HepG2 (cell line): ENCODE data around the gene MAPK1. TPM values are rescaled to one million over a fixed set of nuclear protein-coding genes. Genes with fewer than 3 reads are reported as not detected.
A peak's percentile ranks its signal among the peaks of the same experiment; 100 is the strongest.

Experiments
- ATAC-seq: fragments of 200-7000 bp; cut with Tn5 transposase; 3 replicates; pipeline ENCODE4 v1.9.1; 2020; ENCODE audit warnings: mild to moderate bottlenecking, moderate library complexity
- BruUV-seq: library from RNA; stranded (reverse); fragments of 400-500 nt; replicated peaks from 2 replicates; lab custom pipeline; 2021; lab: Mats Ljungman, UMichigan
- CTCF ChIA-PET: fragments of 300-600 bp; formaldehyde crosslinking; extraction: SDS; loops from one replicate; lab custom pipeline; 2021; ENCODE audit warnings: low total read pairs, inconsistent platforms, low intra/inter-chr PET ratio; lab: Yijun Ruan, JAX
- POLR2A ChIA-PET: fragments of 350-600 bp; sonication (Branson Sonifier 250); formaldehyde crosslinking; loops from one replicate; lab custom pipeline; 2020; ENCODE audit warnings: antibody characterized with exemption, inconsistent platforms; lab: Yijun Ruan, JAX
- DNase-seq: peaks from one replicate; pipeline ENCODE4 v3.0.0-alpha.2; 2015; ENCODE audit warnings: low spot score
- FAIRE-seq: peaks from 3 replicates; lab custom pipeline; 2011; peaks lifted over from hg19 to GRCh38; lab: Jason Lieb, UNC
- H2AFZ ChIP-seq: one replicate; pipeline ENCODE4 v1.6.1; 2011; ENCODE audit warnings: low read length, inconsistent platforms
- H3K27ac ChIP-seq: fragments of 300-600 bp; 3 replicates; pipeline ENCODE4 v1.8.0; 2011; ENCODE audit warnings: mixed run types, mild to moderate bottlenecking, mixed read lengths, low read length, inconsistent platforms; ENCODE audit not compliant: insufficient read depth; ENCODE audit errors: extremely low read length
- H3K27me3 ChIP-seq, 2 experiments: fragments of 200-600 bp in 1 of 2; 2 replicates in 1 of 2; 3 replicates in 1 of 2; pipeline versions ENCODE4 v1.6.0 to v1.8.0; 2011; ENCODE audit warnings: low read length in 2 of 2, mild to moderate bottlenecking in 2 of 2, moderate library complexity in 2 of 2, inconsistent platforms in 1 of 2; ENCODE audit not compliant: insufficient read depth in 2 of 2, control insufficient read depth in 1 of 2
- H3K36me3 ChIP-seq, 2 experiments: fragments of 200-600 bp in 1 of 2; replicated peaks in 1 of 2; 2 replicates in 1 of 2; 3 replicates in 1 of 2; pipeline versions ENCODE4 v1.5.1 to v1.8.0; 2011; ENCODE audit warnings: low read length in 2 of 2, inconsistent platforms in 1 of 2; ENCODE audit not compliant: insufficient read depth in 2 of 2, control insufficient read depth in 1 of 2
- H3K4me1 ChIP-seq: 2 replicates; pipeline ENCODE4 v1.5.1; 2012; ENCODE audit warnings: low read length, inconsistent platforms; ENCODE audit not compliant: insufficient read depth
- H3K4me2 ChIP-seq: 2 replicates; pipeline ENCODE4 v1.6.0; 2011; ENCODE audit warnings: low read depth, low read length, inconsistent platforms
- H3K4me3 ChIP-seq, 3 experiments: fragments of 200-600 bp in 1 of 3; sonication (generic), shearing (Covaris generic) in 1 of 3; replicated peaks in 1 of 3; 2 replicates each; pipeline ENCODE4 v1.5.1; 2011 to 2016; ENCODE audit warnings: low read length in 3 of 3, inconsistent platforms in 2 of 3, low read depth in 2 of 3, mild to moderate bottlenecking in 2 of 3, control low read depth in 1 of 3, mixed read lengths in 1 of 3; ENCODE audit not compliant: insufficient read depth in 1 of 3
- H3K79me2 ChIP-seq: one replicate; pipeline ENCODE4 v1.6.1; 2011; ENCODE audit warnings: low read length, inconsistent platforms; ENCODE audit not compliant: insufficient read depth
- H3K9ac ChIP-seq: 2 replicates; pipeline ENCODE4 v1.6.0; 2011; ENCODE audit warnings: mild to moderate bottlenecking, low read depth, low read length, inconsistent platforms; ENCODE audit not compliant: insufficient read depth
- H3K9me3 ChIP-seq: 2 replicates; pipeline ENCODE4 v1.5.1; 2012; ENCODE audit warnings: mild to moderate bottlenecking, low read length
- H4K20me1 ChIP-seq: 2 replicates; pipeline ENCODE4 v1.6.0; 2011; ENCODE audit warnings: inconsistent platforms, mild to moderate bottlenecking, low read length, moderate library complexity; ENCODE audit not compliant: insufficient read depth
- EED ChIP-seq: sonication (generic); formaldehyde crosslinking; IDR thresholded peaks from 2 replicates; pipeline ENCODE4 v1.5.0; 2020; ENCODE audit warnings: mild to moderate bottlenecking, missing genetic modification reagents
- FOXO4 ChIP-seq: sonication (generic); formaldehyde crosslinking; conservative IDR thresholded peaks from 2 replicates; pipeline ENCODE4 v1.8.1; 2023; ENCODE audit warnings: missing genetic modification reagents
- HDAC1 ChIP-seq: sonication (generic); formaldehyde crosslinking; IDR thresholded peaks from 2 replicates; pipeline ENCODE4 v1.5.1; 2020; ENCODE audit warnings: mild to moderate bottlenecking, missing genetic modification reagents
- NFRKB ChIP-seq: fragments of 450-650 bp; IDR thresholded peaks from 2 replicates; pipeline ENCODE4 v1.6.1; 2017
- REPIN1 ChIP-seq: sonication (generic); formaldehyde crosslinking; IDR thresholded peaks from 2 replicates; pipeline ENCODE4 v1.8.0; 2022; ENCODE audit warnings: missing genetic modification reagents, low read depth, mild to moderate bottlenecking, borderline replicate concordance
- XBP1 ChIP-seq: sonication (generic); formaldehyde crosslinking; IDR thresholded peaks from 2 replicates; pipeline ENCODE4 v1.5.0; 2020; ENCODE audit warnings: missing genetic modification reagents
- ZMYM4 ChIP-seq: sonication (generic); formaldehyde crosslinking; IDR thresholded peaks from 2 replicates; pipeline ENCODE4 v1.8.1; 2023; ENCODE audit warnings: mild to moderate bottlenecking, missing genetic modification reagents
- ZNF263 ChIP-seq: sonication (generic); formaldehyde crosslinking; IDR thresholded peaks from 2 replicates; pipeline ENCODE4 v1.4.0; 2020; ENCODE audit warnings: missing genetic modification reagents
- WGBS: methylation state at CpG from one replicate; pipeline ENCODE4 v1.1.6; 2017; ENCODE audit warnings: low lambda C conversion rate; 5-methylcytosine and 5-hydroxymethylcytosine counted together
- in situ Hi-C: cut with HindIII; loops from 2 replicates; pipeline ENCODE4 v1.10.0; 2017; ENCODE audit warnings: low pct_unique_long_range_greater_than_20kb; ENCODE audit not compliant: extremely low pct_ligation_motif_present
- intact Hi-C: fragments of 100-400 bp; cut with micrococcal nuclease; formaldehyde crosslinking; loops from one replicate; pipeline ENCODE4 v1.10.0; 2022; ENCODE audit not compliant: unreplicated experiment
- polyA plus RNA-seq, 8 experiments: library from polyadenylated mRNA; depleted of rRNA in 3 of 8; stranded (reverse) in 7 of 8; unstranded in 1 of 8; fragments of >200 nt; fragmentation: Illumina TruSeq in 4 of 8; extraction: Trizol in 4 of 8; gene quantifications; 2 replicates each; pipeline versions ENCODE4 v1.2.1 to v1.2.3, GENCODE V29; 2011 to 2016; ENCODE audit warnings: low read depth in 4 of 8, missing spikeins in 1 of 8, mixed read lengths in 1 of 8; ENCODE audit not compliant: insufficient read depth in 1 of 8
- total RNA-seq, 5 experiments: library from RNA; depleted of rRNA; stranded (reverse); fragments of >200 nt; fragmentation: Illumina TruSeq; extraction: Trizol; gene quantifications; 2 replicates each; pipeline ENCODE4 v1.2.3, GENCODE V29; 2016; ENCODE audit warnings: low read depth in 1 of 5
- TF ChIP-seq, protein P1 (sequence below): sonication (generic); formaldehyde crosslinking; IDR thresholded peaks from 2 replicates; pipeline ENCODE4 v1.4.0; 2020; ENCODE audit warnings: mild to moderate bottlenecking, missing genetic modification reagents

Gene MAPK1
- total and polyA plus RNA-seq, 2 of the 13 experiments (the other 11 are each of a cell fraction or from before 2014, with no cell fraction given): 107 to 114 TPM

- no peaks in the 10 kb centered on the region for H3K79me2 ChIP-seq
- no peak overlapping the region for H3K27ac ChIP-seq
- TSS peak; percentile 20 for BruUV-seq
- ATAC-seq (no peak; the same call in 2 of the 3 replicates), DNase-seq (no peak), FAIRE-seq (no peak)
- H3K9ac ChIP-seq: no peak overlapping the region
- no peak overlapping the region for H3K4me3 ChIP-seq
- in situ Hi-C loops (no loop called here), intact Hi-C loops (no loop called here)
- no peak overlapping the region for H2AFZ ChIP-seq
- no peaks in the 10 kb centered on the region for H3K27me3 ChIP-seq
- WGBS: 94% methylated on average over 4 of the region's 4 CpGs
- POLR2A ChIA-PET: no interaction called here
- no peak overlapping the region for H3K4me2 ChIP-seq
- CTCF ChIA-PET: no interaction called here
- H3K9me3 ChIP-seq: no peaks in the 10 kb centered on the region
- peaks cover 11 to 54% of the 10 kb centered on the region in 2 experiments for H3K36me3 ChIP-seq
- H3K4me1 ChIP-seq: no peaks in the 10 kb centered on the region
- no peaks in the 10 kb centered on the region for H4K20me1 ChIP-seq
- TF ChIP-seq HDAC1 (CRISPR knock-in tag): no peak
- TF ChIP-seq EED (CRISPR knock-in tag): no peak
These were observed 88.6 kb downstream of the MAPK1 start for GRCh38 chr22:21778705-21779363.

- Histone ChIP-seq H3K36me3 (peaks cover 33 to 72% of the 10 kb centered on the region in 2 experiments; a peak in 4 of 5 replicates), H3K9me3 (no peaks in the 10 kb centered on the region), H3K9ac (no peak overlapping the region), H4K20me1 (no peaks in the 10 kb centered on the region), H2AFZ (no peak overlapping the region), H3K4me3 (no peak overlapping the region), H3K27ac (no peak overlapping the region), H3K79me2 (no peaks in the 10 kb centered on the region), H3K4me2 (no peak overlapping the region), H3K27me3 (no peaks in the 10 kb centered on the region), H3K4me1 (no peaks in the 10 kb centered on the region)
- intact Hi-C loops (no loop called here), in situ Hi-C loops (no loop called here)
- no peak for FAIRE-seq
- no peak for DNase-seq
- ChIA-PET POLR2A (no interaction called here), CTCF (no interaction called here)
- ATAC-seq: no peak
- 95% methylated on average over 2 of the region's 4 CpGs for WGBS
- BruUV-seq: no TSS peak
- TF ChIP-seq NFRKB: no peak
- TF ChIP-seq, protein P1, sequence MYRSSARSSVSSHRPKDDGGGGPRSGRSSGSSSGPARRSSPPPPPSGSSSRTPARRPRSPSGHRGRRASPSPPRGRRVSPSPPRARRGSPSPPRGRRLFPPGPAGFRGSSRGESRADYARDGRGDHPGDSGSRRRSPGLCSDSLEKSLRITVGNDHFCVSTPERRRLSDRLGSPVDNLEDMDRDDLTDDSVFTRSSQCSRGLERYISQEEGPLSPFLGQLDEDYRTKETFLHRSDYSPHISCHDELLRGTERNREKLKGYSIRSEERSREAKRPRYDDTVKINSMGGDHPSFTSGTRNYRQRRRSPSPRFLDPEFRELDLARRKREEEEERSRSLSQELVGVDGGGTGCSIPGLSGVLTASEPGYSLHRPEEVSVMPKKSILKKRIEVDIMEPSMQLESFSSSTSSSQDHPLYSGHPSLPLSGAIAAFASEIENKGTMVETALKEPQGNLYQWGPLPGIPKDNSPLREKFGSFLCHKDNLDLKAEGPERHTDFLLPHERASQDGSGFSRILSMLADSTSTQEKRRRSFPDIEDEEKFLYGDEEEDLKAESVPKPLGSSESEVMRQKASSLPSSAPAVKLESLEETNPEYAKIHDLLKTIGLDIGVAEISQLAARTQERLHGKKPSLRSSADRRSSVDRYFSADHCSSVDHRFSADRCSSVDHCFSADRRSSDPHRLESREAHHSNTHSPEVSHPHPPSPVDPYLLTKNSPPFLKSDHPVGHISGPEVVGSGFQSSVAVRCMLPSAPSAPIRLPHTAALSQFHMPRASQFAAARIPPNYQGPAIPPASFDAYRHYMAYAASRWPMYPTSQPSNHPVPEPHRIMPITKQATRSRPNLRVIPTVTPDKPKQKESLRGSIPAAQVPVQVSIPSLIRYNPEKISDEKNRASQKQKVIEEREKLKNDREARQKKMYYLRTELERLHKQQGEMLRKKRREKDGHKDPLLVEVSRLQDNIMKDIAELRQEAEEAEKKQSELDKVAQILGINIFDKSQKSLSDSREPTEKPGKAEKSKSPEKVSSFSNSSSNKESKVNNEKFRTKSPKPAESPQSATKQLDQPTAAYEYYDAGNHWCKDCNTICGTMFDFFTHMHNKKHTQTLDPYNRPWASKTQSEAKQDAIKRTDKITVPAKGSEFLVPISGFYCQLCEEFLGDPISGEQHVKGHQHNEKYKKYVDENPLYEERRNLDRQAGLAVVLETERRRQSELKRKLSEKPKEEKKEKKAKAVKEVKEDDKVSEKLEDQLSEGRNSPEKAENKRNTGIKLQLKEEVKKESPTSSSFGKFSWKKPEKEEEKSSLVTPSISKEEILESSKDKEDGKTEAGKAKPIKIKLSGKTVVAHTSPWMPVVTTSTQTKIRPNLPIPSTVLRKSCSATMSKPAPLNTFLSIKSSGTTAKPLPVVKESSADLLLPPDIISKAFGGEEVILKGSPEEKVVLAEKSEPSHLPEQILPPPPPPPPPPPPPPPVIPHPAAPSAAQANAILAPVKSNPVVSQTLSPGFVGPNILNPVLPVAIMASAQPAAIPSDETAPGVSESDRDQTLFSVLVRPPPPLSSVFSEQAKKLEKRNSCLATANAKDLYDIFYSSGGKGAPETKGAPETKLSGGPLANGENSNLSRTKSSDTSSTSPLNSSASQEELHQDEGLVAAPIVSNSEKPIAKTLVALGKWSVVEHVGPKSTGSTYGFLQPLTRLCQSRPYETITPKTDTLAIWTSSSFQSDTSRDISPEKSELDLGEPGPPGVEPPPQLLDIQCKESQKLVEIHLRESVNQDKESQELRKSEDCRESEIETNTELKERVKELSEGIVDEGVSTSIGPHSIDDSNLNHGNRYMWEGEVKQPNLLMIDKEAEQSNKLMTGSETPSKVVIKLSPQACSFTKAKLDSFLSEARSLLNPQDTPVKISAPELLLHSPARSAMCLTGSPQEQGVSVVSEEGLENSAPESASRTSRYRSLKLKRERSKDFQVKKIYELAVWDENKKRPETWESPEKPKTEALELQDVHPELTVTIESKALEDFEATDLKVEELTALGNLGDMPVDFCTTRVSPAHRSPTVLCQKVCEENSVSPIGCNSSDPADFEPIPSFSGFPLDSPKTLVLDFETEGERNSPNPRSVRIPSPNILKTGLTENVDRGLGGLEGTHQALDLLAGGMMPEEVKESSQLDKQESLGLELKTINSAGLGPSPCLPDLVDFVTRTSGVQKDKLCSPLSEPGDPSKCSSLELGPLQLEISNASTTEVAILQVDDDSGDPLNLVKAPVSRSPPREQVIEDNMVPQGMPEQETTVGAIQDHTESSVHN (CRISPR knock-in tag): no peak
- no peak for TF ChIP-seq REPIN1 (CRISPR knock-in tag)
- TF ChIP-seq ZMYM4 (CRISPR knock-in tag): no peak
- no peak for TF ChIP-seq XBP1 (CRISPR knock-in tag)
- TF ChIP-seq FOXO4 (CRISPR knock-in tag): no peak
- TF ChIP-seq ZNF263 (CRISPR knock-in tag): no peak
These were observed 95.8 kb downstream of the MAPK1 start for GRCh38 chr22:21771631-21771976.
